Neural cell (in vitro differentiated cells): Measurements from ENCODE around the gene PCNA. TPM values are rescaled to one million over a fixed set of nuclear protein-coding genes. Genes with fewer than 3 reads are reported as not detected.

Experiments
- H2AFZ ChIP-seq: fragments of 200-600, 300-800 bp; sonication (generic), shearing (Covaris generic); 2 replicates; pipeline ENCODE4 v1.6.0; 2014; ENCODE audit warnings: low read depth, mild to moderate bottlenecking, antibody characterized with exemption, low read length, moderate library complexity
- H3F3A ChIP-seq: fragments of 200-600 bp; shearing (Covaris generic); 2 replicates; pipeline ENCODE4 v1.6.1; 2016; ENCODE audit warnings: mild to moderate bottlenecking, moderate library complexity, mixed read lengths, antibody characterized with exemption, low read length; ENCODE audit not compliant: insufficient read depth, poor library complexity, severe bottlenecking
- H3K27ac ChIP-seq: fragments of 200-600, 300-800 bp; sonication (generic), shearing (Covaris generic); 2 replicates; pipeline ENCODE4 v1.5.1; 2014; ENCODE audit warnings: mild to moderate bottlenecking, low read length, moderate library complexity
- H3K27me3 ChIP-seq: fragments of 300-800, 200-600 bp; sonication (generic), shearing (Covaris generic); 2 replicates; pipeline ENCODE4 v1.6.0; 2014; ENCODE audit warnings: mild to moderate bottlenecking, low read depth, low read length, moderate library complexity; ENCODE audit not compliant: insufficient read depth
- H3K36me3 ChIP-seq: fragments of 300-800, 200-600 bp; sonication (generic), shearing (Covaris generic); 2 replicates; pipeline ENCODE4 v1.5.1; 2014; ENCODE audit warnings: mild to moderate bottlenecking, antibody characterized with exemption, low read length, moderate library complexity; ENCODE audit not compliant: insufficient read depth
- H3K4me2 ChIP-seq: fragments of 300-800, 200-600 bp; sonication (generic), shearing (Covaris generic); 2 replicates; pipeline ENCODE4 v1.6.0; 2014; ENCODE audit warnings: mild to moderate bottlenecking, low read length
- H3K4me3 ChIP-seq: fragments of 300-800, 200-600 bp; sonication (generic), shearing (Covaris generic); 2 replicates; pipeline ENCODE4 v1.5.1; 2014; ENCODE audit warnings: mild to moderate bottlenecking, low read length, moderate library complexity
- H3K79me2 ChIP-seq: fragments of 200-600 bp; shearing (Covaris generic); replicated peaks from 2 replicates; pipeline ENCODE4 v1.6.0; 2014; ENCODE audit warnings: mild to moderate bottlenecking, low read length, moderate library complexity; ENCODE audit not compliant: insufficient read depth
- H3K9ac ChIP-seq: fragments of 300-800, 200-600 bp; sonication (generic), shearing (Covaris generic); 2 replicates; pipeline ENCODE4 v1.6.1; 2016; ENCODE audit warnings: mild to moderate bottlenecking, low read length, mixed read lengths
- H3K9me2 ChIP-seq: fragments of 200-600 bp; shearing (Covaris generic); 2 replicates; pipeline ENCODE4 v1.6.1; 2016; ENCODE audit warnings: mild to moderate bottlenecking, low read length, mixed read lengths; ENCODE audit not compliant: insufficient read depth
- H3K9me3 ChIP-seq: fragments of 200-600, 300-800 bp; sonication (generic), shearing (Covaris generic); 2 replicates; pipeline ENCODE4 v1.6.1; 2016; ENCODE audit warnings: mild to moderate bottlenecking, mixed run types, low read length, moderate library complexity, mixed read lengths
- H4K20me1 ChIP-seq: fragments of 200-600 bp; shearing (Covaris generic); 2 replicates; pipeline ENCODE4 v1.6.1; 2016; ENCODE audit warnings: mild to moderate bottlenecking, mixed run types; ENCODE audit not compliant: insufficient read depth
- EP300 ChIP-seq: fragments of 450-650 bp; conservative IDR thresholded peaks from 2 replicates; pipeline ENCODE4 v1.6.1; 2014; ENCODE audit warnings: antibody characterized with exemption, mild to moderate bottlenecking, moderate library complexity; ENCODE audit not compliant: poor library complexity, severe bottlenecking
- EZH2 ChIP-seq: fragments of 200-600, 300-800 bp; shearing (Covaris generic), sonication (generic); IDR thresholded peaks from 2 replicates; pipeline ENCODE4 v1.6.1; 2014; ENCODE audit warnings: antibody characterized with exemption, low read length, borderline replicate concordance, mild to moderate bottlenecking; ENCODE audit not compliant: insufficient read depth, poor library complexity, severe bottlenecking
- MXI1 ChIP-seq: fragments of 450-650 bp; conservative IDR thresholded peaks from 2 replicates; pipeline ENCODE4 v1.6.1; 2014; ENCODE audit warnings: antibody characterized with exemption, mild to moderate bottlenecking; ENCODE audit not compliant: poor library complexity, severe bottlenecking
- POLR2AphosphoS5 ChIP-seq: IDR thresholded peaks from 2 replicates; pipeline ENCODE4 v1.6.1; 2012
- RAD21 ChIP-seq: fragments of 450-650 bp; conservative IDR thresholded peaks from 2 replicates; pipeline ENCODE4 v1.6.1; 2014; ENCODE audit warnings: antibody characterized with exemption, mild to moderate bottlenecking, moderate library complexity
- SMC3 ChIP-seq: fragments of 450-650 bp; conservative IDR thresholded peaks from 2 replicates; pipeline ENCODE4 v1.6.1; 2014; ENCODE audit warnings: antibody characterized with exemption, mild to moderate bottlenecking, moderate library complexity; ENCODE audit not compliant: poor library complexity
- TAF1 ChIP-seq: IDR thresholded peaks from 2 replicates; pipeline ENCODE4 v1.6.1; 2012; ENCODE audit warnings: low read depth
- polyA plus RNA-seq: library from polyadenylated mRNA; depleted of rRNA; stranded (reverse); fragments of >200 nt; gene quantifications from 2 replicates; pipeline ENCODE4 v1.2.3, GENCODE V29; 2014
- TF ChIP-seq, protein P1 (sequence below): fragments of 450-650 bp; IDR thresholded peaks from 2 replicates; pipeline ENCODE4 v1.5.1; 2014; ENCODE audit warnings: antibody characterized with exemption, mild to moderate bottlenecking, moderate library complexity; ENCODE audit not compliant: poor library complexity, severe bottlenecking
- TF ChIP-seq, protein P2 (sequence below): IDR thresholded peaks from 2 replicates; pipeline ENCODE4 v1.6.1; 2012; ENCODE audit warnings: borderline replicate concordance

Gene PCNA
- polyA plus RNA-seq, 1 donor from 2014 or later, result 165 TPM

DNA sequence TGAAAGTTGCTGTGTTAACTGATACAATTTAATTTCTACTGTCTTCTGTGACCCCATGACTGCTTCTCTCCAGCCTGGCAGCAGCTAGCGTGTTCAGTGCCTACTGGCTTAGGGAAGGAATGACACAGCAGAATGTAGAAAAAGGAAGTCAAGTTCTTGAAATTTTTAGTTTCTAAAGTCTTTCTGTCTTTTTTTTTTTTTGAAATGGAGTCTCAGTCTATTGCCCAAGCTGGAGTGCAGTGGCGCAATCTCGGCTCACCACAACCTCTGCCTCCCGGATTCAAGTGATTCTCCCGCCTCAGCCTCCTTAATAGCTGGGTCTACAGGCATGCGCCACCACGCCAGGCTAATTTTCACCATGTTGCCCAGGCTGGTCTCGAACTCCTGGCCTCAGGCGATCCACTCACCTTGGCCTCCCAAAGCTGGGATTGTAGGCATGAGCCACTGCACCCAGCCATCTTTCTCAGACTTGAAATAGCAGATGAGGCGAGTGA, 39.3 kb downstream of the PCNA start:
- Histone ChIP-seq H3K4me3 (no peak overlapping the region), H3F3A (no peaks in the 10 kb centered on the region), H3K27me3 (no peaks in the 10 kb centered on the region), H3K9me2 (no peaks in the 10 kb centered on the region), H3K36me3 (no peaks in the 10 kb centered on the region), H3K4me2 (no peak overlapping the region), H4K20me1 (no peaks in the 10 kb centered on the region), H2AFZ (no peak overlapping the region), H3K9me3 (no peaks in the 10 kb centered on the region), H3K79me2 (no peaks in the 10 kb centered on the region), H3K9ac (no peak overlapping the region), H3K27ac (no peak overlapping the region)
- TF ChIP-seq MXI1, result no peak
- TF ChIP-seq, protein P1, sequence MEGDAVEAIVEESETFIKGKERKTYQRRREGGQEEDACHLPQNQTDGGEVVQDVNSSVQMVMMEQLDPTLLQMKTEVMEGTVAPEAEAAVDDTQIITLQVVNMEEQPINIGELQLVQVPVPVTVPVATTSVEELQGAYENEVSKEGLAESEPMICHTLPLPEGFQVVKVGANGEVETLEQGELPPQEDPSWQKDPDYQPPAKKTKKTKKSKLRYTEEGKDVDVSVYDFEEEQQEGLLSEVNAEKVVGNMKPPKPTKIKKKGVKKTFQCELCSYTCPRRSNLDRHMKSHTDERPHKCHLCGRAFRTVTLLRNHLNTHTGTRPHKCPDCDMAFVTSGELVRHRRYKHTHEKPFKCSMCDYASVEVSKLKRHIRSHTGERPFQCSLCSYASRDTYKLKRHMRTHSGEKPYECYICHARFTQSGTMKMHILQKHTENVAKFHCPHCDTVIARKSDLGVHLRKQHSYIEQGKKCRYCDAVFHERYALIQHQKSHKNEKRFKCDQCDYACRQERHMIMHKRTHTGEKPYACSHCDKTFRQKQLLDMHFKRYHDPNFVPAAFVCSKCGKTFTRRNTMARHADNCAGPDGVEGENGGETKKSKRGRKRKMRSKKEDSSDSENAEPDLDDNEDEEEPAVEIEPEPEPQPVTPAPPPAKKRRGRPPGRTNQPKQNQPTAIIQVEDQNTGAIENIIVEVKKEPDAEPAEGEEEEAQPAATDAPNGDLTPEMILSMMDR, result no peak
- TF ChIP-seq EP300, result no peak

DNA sequence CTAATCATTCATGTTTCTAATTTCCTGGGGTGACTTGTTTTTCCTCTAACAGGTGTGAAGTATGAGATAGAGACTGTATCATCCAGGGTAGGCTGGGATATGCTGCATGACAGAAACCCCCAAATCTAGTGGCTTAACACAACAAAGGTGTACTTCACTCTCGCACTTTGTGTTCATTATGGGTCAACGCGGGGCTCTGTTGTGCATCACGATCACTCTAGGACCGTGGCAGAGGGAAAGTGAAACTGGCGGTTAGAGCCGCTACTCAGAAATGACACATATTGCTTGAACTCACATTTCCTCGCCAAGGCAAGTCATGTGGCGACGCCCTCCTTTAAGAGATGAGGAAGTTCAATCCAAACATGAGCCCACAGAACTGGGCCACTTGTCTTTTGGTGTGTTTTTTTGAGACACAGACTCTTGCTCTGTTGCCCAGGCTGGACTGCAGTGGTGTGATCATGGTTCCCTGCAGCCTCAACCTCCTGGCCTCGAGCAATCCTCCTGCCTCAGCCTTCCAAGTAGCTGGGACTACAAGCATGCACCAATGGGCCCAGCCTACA, 41.3 kb downstream of the PCNA start:
- Histone ChIP-seq H3K9me2 (no peaks in the 10 kb centered on the region), H2AFZ (no peak overlapping the region), H4K20me1 (no peaks in the 10 kb centered on the region), H3K9me3 (no peaks in the 10 kb centered on the region), H3K79me2 (no peaks in the 10 kb centered on the region), H3K36me3 (no peaks in the 10 kb centered on the region), H3K4me2 (no peak overlapping the region), H3F3A (no peaks in the 10 kb centered on the region), H3K27me3 (no peaks in the 10 kb centered on the region), H3K9ac (no peak overlapping the region), H3K27ac (no peak overlapping the region), H3K4me3 (no peak overlapping the region)
- TF ChIP-seq, protein P1, result no peak
- TF ChIP-seq TAF1 (no peak), EP300 (no peak), SMC3 (no peak), EZH2 (no peak), RAD21 (no peak), POLR2AphosphoS5 (no peak)
- TF ChIP-seq, protein P2, sequence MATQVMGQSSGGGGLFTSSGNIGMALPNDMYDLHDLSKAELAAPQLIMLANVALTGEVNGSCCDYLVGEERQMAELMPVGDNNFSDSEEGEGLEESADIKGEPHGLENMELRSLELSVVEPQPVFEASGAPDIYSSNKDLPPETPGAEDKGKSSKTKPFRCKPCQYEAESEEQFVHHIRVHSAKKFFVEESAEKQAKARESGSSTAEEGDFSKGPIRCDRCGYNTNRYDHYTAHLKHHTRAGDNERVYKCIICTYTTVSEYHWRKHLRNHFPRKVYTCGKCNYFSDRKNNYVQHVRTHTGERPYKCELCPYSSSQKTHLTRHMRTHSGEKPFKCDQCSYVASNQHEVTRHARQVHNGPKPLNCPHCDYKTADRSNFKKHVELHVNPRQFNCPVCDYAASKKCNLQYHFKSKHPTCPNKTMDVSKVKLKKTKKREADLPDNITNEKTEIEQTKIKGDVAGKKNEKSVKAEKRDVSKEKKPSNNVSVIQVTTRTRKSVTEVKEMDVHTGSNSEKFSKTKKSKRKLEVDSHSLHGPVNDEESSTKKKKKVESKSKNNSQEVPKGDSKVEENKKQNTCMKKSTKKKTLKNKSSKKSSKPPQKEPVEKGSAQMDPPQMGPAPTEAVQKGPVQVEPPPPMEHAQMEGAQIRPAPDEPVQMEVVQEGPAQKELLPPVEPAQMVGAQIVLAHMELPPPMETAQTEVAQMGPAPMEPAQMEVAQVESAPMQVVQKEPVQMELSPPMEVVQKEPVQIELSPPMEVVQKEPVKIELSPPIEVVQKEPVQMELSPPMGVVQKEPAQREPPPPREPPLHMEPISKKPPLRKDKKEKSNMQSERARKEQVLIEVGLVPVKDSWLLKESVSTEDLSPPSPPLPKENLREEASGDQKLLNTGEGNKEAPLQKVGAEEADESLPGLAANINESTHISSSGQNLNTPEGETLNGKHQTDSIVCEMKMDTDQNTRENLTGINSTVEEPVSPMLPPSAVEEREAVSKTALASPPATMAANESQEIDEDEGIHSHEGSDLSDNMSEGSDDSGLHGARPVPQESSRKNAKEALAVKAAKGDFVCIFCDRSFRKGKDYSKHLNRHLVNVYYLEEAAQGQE, result no peak
